Activated CD8-positive, alpha-beta memory T cell treated with anti-CD3 and anti-CD28 coated beads for 36 hours (primary cell): ENCODE data around the gene KCNQ4. TPM values are rescaled to one million over a fixed set of nuclear protein-coding genes. Genes with fewer than 3 reads are reported as not detected.

ENCODE experiments used
- CTCF ChIA-PET: fragments of 350-600 bp; sonication (Branson Sonifier 250); formaldehyde crosslinking; loops from one replicate; lab custom pipeline; 2021; ENCODE audit warnings: antibody characterized with exemption; lab: Charles Lee
- POLR2A ChIA-PET: fragments of 350-600 bp; sonication (Branson Sonifier 250); formaldehyde crosslinking; loops from one replicate; lab custom pipeline; 2021; ENCODE audit warnings: antibody characterized with exemption; lab: Charles Lee
- total RNA-seq, 2 experiments: library from RNA; stranded (reverse); gene quantifications; one replicate each; pipeline ENCODE4 v1.2.3, GENCODE V29; 2021

Gene KCNQ4
- total RNA-seq, 2 experiments from 2014 or later: 0.17 to 0.25 TPM

GRCh38 chr1:40825435-40825788 is 41.8 kb downstream of the KCNQ4 start:
- POLR2A ChIA-PET: interaction anchor here (0.5 kb wide), 1 partner anchor 20 kb away, joined by 3 read pairs; no protein-coding TSS in a partner anchor

GRCh38 chr1:40825996-40826395 is 42.4 kb downstream of the KCNQ4 start:
- ChIA-PET POLR2A (no interaction called here), CTCF (no interaction called here)

More at GRCh38 chr1:40825435-40825788, 41.8 kb downstream of the KCNQ4 start:
- CTCF ChIA-PET: interaction anchor here (1.4 kb wide), 1 partner anchor 51 kb away, joined by 4 read pairs; no protein-coding TSS in a partner anchor

GRCh38 chr1:40829631-40830245 is 46.2 kb downstream of the KCNQ4 start:
- ChIA-PET POLR2A (no interaction called here), CTCF (no interaction called here)

GRCh38 chr1:40830419-40830943 is 46.9 kb downstream of the KCNQ4 start:
- POLR2A ChIA-PET: no interaction called here
- CTCF ChIA-PET: interaction anchor here (0.7 kb wide), 1 partner anchor 274 kb away, joined by 4 read pairs; no protein-coding TSS in a partner anchor

- ChIA-PET POLR2A (no interaction called here), CTCF (interaction anchor here (0.7 kb wide), 1 partner anchor 275 kb away, joined by 4 read pairs; no protein-coding TSS in a partner anchor)
These were observed 47.6 kb downstream of the KCNQ4 start for GRCh38 chr1:40831001-40831732.

- CTCF ChIA-PET: interaction anchor here (0.7 to 1.5 kb wide), 3 partner anchors 29 to 496 kb away, joined by 3 read pairs; no protein-coding TSS in a partner anchor
- POLR2A ChIA-PET: no interaction called here
These were observed 50.4 kb downstream of the KCNQ4 start for GRCh38 chr1:40833979-40834378.

GRCh38 chr1:40834968-40835545 is 51.5 kb downstream of the KCNQ4 start:
- ChIA-PET CTCF (no interaction called here), POLR2A (no interaction called here)

- CTCF ChIA-PET: no interaction called here
- POLR2A ChIA-PET: no interaction called here
These were observed 52.7 kb downstream of the KCNQ4 start for GRCh38 chr1:40836283-40836682.

- ChIA-PET CTCF (interaction anchor here (0.9 kb wide), 1 partner anchor 12 kb away, joined by 3 read pairs; no protein-coding TSS in a partner anchor), POLR2A (no interaction called here)
These were observed 54.0 kb downstream of the KCNQ4 start for GRCh38 chr1:40837601-40838000.

- CTCF ChIA-PET: interaction anchor here (0.9 to 1.2 kb wide), 2 partner anchors 12 to 64 kb away, joined by 3 read pairs; no protein-coding TSS in a partner anchor
- POLR2A ChIA-PET: no interaction called here
These were observed 54.7 kb downstream of the KCNQ4 start for GRCh38 chr1:40838045-40838979.

- ChIA-PET CTCF (interaction anchor here (0.8 to 1.2 kb wide), 2 partner anchors 64 to 66 kb away, joined by 3 read pairs; no protein-coding TSS in a partner anchor), POLR2A (no interaction called here)
These were observed 55.7 kb downstream of the KCNQ4 start for GRCh38 chr1:40838980-40839942.

GRCh38 chr1:40839943-40840335 is 56.4 kb downstream of the KCNQ4 start:
- ChIA-PET POLR2A (no interaction called here), CTCF (interaction anchor here (0.8 kb wide), 1 partner anchor 67 kb away, joined by 3 read pairs; no protein-coding TSS in a partner anchor)

GRCh38 chr1:40840526-40841323 is 57.1 kb downstream of the KCNQ4 start:
- CTCF ChIA-PET: interaction anchor here (0.8 kb wide), 1 partner anchor 9 kb away, joined by 3 read pairs; no protein-coding TSS in a partner anchor
- POLR2A ChIA-PET: no interaction called here

GRCh38 chr1:40841602-40842001 is 58.0 kb downstream of the KCNQ4 start:
- ChIA-PET POLR2A (no interaction called here), CTCF (interaction anchor here (0.7 to 0.8 kb wide), 2 partner anchors 8 to 60 kb away, joined by 3 read pairs; no protein-coding TSS in a partner anchor)

- POLR2A ChIA-PET: no interaction called here
These were observed 58.6 kb downstream of the KCNQ4 start for GRCh38 chr1:40842207-40842606.

GRCh38 chr1:40842691-40843090 is 59.1 kb downstream of the KCNQ4 start:
- POLR2A ChIA-PET: no interaction called here

More at GRCh38 chr1:40842207-40842606, 58.6 kb downstream of the KCNQ4 start:
- CTCF ChIA-PET: interaction anchor here (0.7 kb wide), 1 partner anchor 60 kb away, joined by 3 read pairs; no protein-coding TSS in a partner anchor

More at GRCh38 chr1:40842691-40843090, 59.1 kb downstream of the KCNQ4 start:
- CTCF ChIA-PET: no interaction called here
